Measurements from ENCODE around the gene TMEM38B.
"Not testable (repeated sequence)": the region's sequence is repeated elsewhere in the genome, so short reads cannot be mapped to it uniquely, and the experiment has no call there.

Gene TMEM38B

DNA sequence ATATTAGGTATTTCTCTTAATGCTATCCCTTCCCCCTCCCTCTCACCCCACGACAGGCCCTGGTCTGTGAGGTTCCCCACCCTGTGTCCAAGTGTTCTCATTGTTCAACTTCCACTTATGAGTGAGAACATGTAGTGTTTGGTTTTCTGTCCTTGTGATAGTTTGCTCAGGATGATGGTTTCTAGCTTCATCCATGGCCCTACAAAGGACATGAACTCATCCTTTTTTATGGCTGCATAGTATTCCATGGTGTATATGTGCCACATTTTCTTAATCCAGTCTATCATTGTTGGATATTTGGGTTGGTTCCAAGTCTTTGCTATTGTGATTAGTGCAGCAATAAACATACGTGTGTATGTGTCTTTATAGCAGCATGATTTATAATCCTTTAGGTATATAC lies 37.1 kb downstream of the TMEM38B start:
- H3K9me3 ChIP-seq (ENCODE audit: low read length), result peaks cover 13% of the 10 kb centered on the region
- H3K36me3 ChIP-seq (ENCODE audit: insufficient read depth, low read length); H3K4me3 ChIP-seq (ENCODE audit: low read depth in 1 of 2, low read length in 2 of 2); H3K27ac ChIP-seq (ENCODE audit: low read depth, low read length); H3K4me1 ChIP-seq (ENCODE audit: insufficient read depth, low read length); H3K27me3 ChIP-seq (ENCODE audit: control insufficient read depth in 1 of 2, insufficient read depth in 2 of 2, low read length in 2 of 2); H3K9ac ChIP-seq (ENCODE audit: low read length): not testable (repeated sequence)

DNA sequence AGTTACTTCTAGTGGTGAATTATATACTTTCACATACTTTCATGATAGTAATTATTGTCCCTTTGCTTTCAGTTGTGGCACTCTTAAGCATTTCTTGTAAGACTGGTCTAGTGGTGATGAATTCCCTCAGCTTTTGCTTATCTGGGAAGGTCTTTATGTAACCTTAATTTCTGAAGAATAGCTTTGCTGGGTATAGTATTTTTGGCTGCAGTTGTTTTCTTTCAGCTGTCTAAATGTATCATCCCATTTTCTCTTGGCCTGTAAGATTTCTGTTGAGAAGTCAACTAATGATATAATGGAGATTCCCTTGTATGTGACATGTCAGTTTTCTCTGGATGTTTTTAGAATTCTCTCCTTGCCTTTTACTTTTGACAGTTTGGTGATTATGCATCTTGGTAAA lies 41.0 kb downstream of the TMEM38B start:
- Histone ChIP-seq H3K9me3 (ENCODE audit: low read length) (peaks cover 20% of the 10 kb centered on the region), H3K4me1 (ENCODE audit: insufficient read depth, low read length) (no peaks in the 10 kb centered on the region), H3K4me3 (ENCODE audit: low read depth in 1 of 2, low read length in 2 of 2) (no peak overlapping the region), H3K36me3 (ENCODE audit: insufficient read depth, low read length) (no peaks in the 10 kb centered on the region), H3K27ac (ENCODE audit: low read depth, low read length) (no peak overlapping the region), H3K27me3 (ENCODE audit: control insufficient read depth in 1 of 2, insufficient read depth in 2 of 2, low read length in 2 of 2) (no peaks in the 10 kb centered on the region), H3K9ac (ENCODE audit: low read length) (no peak overlapping the region)

DNA sequence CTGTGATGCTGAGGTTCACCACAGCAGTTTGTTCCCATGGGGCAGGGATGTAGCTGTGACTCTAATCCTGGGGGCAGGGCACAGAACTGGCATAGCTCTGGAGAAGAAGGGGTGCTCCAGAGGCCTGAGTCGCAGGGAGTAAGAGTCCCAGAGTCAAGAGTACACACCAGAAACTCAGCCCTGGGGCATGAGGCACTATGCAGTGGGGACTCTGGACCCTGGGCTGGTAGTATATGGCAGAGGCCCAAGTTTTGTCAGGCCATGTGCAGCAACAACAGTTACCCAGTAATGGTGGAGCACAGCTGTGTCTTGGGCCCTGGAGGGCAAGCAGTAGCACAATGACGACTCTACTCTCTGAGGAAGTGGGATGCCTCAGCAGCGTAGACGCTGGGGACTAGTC lies 42.9 kb downstream of the TMEM38B start:
- no peaks in the 10 kb centered on the region for H3K4me1 ChIP-seq (ENCODE audit: insufficient read depth, low read length)
- no peaks in the 10 kb centered on the region for H3K36me3 ChIP-seq (ENCODE audit: insufficient read depth, low read length)
- H3K27ac ChIP-seq (ENCODE audit: low read depth, low read length), result no peak overlapping the region
- H3K4me3 ChIP-seq (ENCODE audit: low read depth in 1 of 2, low read length in 2 of 2), result peak overlapping the region in 1 of 2 donors; percentile 1
- H3K27me3 ChIP-seq (ENCODE audit: control insufficient read depth in 1 of 2, insufficient read depth in 2 of 2, low read length in 2 of 2), result no peaks in the 10 kb centered on the region
- no peak overlapping the region for H3K9ac ChIP-seq (ENCODE audit: low read length)
- H3K9me3 ChIP-seq (ENCODE audit: low read length), result peaks cover 20% of the 10 kb centered on the region

DNA sequence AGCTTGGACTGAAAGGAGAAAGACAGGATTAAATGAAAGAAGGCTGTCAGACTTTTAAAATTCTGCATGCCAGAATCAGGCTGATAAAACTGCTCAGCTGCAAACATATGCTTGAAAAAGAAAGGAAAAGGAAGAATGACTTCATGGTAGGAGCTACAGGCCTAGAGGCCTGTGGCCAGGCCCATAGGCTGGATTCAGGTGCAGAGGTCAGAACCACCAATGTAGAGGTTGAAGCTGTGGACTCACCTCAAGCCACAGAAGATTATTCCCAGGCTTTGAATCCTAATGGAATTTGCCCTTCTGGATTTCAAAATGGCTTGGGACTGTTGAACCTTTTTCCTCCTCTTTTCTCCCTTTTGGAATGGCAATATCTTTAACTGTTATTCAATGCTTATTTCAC lies 47.7 kb downstream of the TMEM38B start:
- H3K36me3 ChIP-seq (ENCODE audit: insufficient read depth, low read length), result no peaks in the 10 kb centered on the region
- peaks cover under 1% of the 10 kb centered on the region for H3K9me3 ChIP-seq (ENCODE audit: low read length)
- H3K27ac ChIP-seq (ENCODE audit: low read depth, low read length), result no peak overlapping the region
- H3K27me3 ChIP-seq (ENCODE audit: control insufficient read depth in 1 of 2, insufficient read depth in 2 of 2, low read length in 2 of 2), result no peaks in the 10 kb centered on the region
- no peaks in the 10 kb centered on the region for H3K4me1 ChIP-seq (ENCODE audit: insufficient read depth, low read length)
- no peak overlapping the region for H3K9ac ChIP-seq (ENCODE audit: low read length)
- H3K4me3 ChIP-seq (ENCODE audit: low read depth in 1 of 2, low read length in 2 of 2), result no peak overlapping the region

DNA sequence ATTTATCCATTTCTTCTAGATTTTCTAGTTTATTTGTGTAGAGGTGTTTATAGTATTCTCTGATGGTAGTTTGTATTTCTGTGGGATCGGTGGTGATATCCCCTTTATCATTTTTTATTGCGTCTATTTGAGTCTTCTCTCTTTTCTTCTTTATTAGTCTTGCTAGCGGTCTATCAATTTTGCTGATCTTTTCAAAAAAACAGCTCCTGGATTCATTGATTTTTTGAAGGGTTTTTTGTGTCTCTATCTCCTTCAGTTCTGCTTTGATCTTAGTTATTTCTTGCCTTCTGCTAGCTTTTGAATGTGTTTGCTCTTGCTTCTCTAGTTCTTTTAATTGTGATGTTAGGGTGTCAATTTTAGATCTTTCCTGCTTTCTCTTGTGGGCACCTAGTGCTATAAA lies 53.0 kb downstream of the TMEM38B start:
- not testable (repeated sequence) for H3K27me3 ChIP-seq (ENCODE audit: control insufficient read depth in 1 of 2, insufficient read depth in 2 of 2, low read length in 2 of 2); H3K9ac ChIP-seq (ENCODE audit: low read length); H3K4me3 ChIP-seq (ENCODE audit: low read depth in 1 of 2, low read length in 2 of 2); H3K9me3 ChIP-seq (ENCODE audit: low read length); H3K36me3 ChIP-seq (ENCODE audit: insufficient read depth, low read length); H3K4me1 ChIP-seq (ENCODE audit: insufficient read depth, low read length); H3K27ac ChIP-seq (ENCODE audit: low read depth, low read length)

DNA sequence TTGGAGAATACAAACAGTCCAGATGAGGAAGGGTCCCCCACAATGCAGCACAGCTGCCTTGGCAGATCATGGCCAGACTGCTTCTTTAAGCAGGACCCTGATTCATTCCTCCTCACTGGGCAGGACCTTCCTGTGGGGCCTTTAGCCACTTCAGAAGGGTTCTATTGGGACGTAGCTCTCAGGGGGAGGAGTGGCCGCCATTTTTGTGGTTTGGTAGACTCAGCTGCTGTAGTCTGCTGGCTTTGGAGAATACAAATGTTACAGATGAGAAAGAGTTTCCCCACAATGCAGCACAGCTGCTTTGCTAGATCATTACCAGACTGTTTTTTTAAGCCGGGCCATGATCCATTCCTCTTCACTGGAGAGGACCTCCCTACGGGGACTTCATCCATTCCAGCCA lies 57.4 kb downstream of the TMEM38B start:
- H3K27ac ChIP-seq (ENCODE audit: low read depth, low read length), result no peak overlapping the region
- peaks cover 4% of the 10 kb centered on the region for H3K9me3 ChIP-seq (ENCODE audit: low read length)
- no peak overlapping the region for H3K4me3 ChIP-seq (ENCODE audit: low read depth in 1 of 2, low read length in 2 of 2)
- H3K4me1 ChIP-seq (ENCODE audit: insufficient read depth, low read length), result no peaks in the 10 kb centered on the region
- H3K27me3 ChIP-seq (ENCODE audit: control insufficient read depth in 1 of 2, insufficient read depth in 2 of 2, low read length in 2 of 2), result no peaks in the 10 kb centered on the region
- no peak overlapping the region for H3K9ac ChIP-seq (ENCODE audit: low read length)
- H3K36me3 ChIP-seq (ENCODE audit: insufficient read depth, low read length), result no peaks in the 10 kb centered on the region

DNA sequence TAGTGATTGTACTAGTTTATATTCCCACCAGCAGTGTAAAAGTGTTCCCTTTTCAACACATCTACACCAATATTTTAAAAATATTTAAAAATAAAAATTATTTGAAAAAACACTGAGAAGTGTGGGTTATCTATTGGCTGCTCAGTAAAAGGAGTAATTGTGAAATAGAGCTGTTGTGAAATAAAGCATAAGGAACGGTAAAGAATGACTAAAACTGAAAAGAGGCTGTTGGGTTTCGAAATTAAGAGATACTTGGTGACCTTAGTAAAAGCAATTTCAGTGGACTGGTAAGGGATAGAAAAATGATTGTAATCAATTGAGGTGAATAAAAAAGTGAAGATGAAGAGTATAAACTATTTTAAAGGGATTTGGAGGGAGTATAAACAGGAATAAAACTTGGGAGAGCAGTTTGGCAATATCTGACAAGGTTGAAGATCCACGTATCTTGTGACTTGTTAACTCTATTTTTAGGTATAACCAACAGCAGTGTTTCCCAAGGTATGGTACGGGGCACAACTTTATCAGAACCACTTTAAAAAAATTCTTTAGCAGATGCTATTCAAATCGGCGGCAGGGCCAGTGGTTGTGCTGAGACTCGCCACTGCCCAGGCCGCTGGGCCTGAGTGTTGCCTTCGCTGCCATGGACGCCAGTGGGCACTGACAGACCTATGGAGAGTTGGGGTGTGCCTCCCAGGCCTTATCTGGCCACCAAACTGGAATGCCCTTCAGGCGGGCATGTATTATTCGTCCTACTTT lies 63.3 kb downstream of the TMEM38B start:
- Histone ChIP-seq H3K4me3 (ENCODE audit: low read depth in 1 of 2, low read length in 2 of 2) (no peak overlapping the region), H3K36me3 (ENCODE audit: insufficient read depth, low read length) (no peaks in the 10 kb centered on the region), H3K9ac (ENCODE audit: low read length) (no peak overlapping the region), H3K9me3 (ENCODE audit: low read length) (peaks cover 6% of the 10 kb centered on the region), H3K27ac (ENCODE audit: low read depth, low read length) (no peak overlapping the region), H3K4me1 (ENCODE audit: insufficient read depth, low read length) (no peaks in the 10 kb centered on the region), H3K27me3 (ENCODE audit: control insufficient read depth in 1 of 2, insufficient read depth in 2 of 2, low read length in 2 of 2) (no peaks in the 10 kb centered on the region)

DNA sequence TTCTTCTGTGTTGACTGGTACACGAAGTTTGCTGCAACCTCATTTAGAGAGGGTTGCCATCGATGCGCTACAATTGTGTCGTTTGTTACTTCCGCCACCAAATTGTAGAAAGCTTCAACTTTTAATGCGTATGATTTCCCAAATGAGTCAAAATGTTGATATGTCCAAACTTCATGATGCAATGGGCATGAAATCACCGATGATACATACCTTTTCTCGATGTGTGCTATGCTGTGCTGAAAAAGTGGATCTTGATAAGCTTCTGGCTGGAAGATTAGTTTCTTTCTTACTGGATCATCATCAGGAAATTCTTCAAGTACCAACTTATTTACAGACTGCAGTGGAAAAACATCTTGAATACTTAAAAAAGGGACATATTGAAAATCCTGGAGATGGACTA lies 65.7 kb downstream of the TMEM38B start:
- Histone ChIP-seq H3K9ac (ENCODE audit: low read length) (no peak overlapping the region), H3K9me3 (ENCODE audit: low read length) (peaks cover 6% of the 10 kb centered on the region), H3K27me3 (ENCODE audit: control insufficient read depth in 1 of 2, insufficient read depth in 2 of 2, low read length in 2 of 2) (no peaks in the 10 kb centered on the region), H3K27ac (ENCODE audit: low read depth, low read length) (no peak overlapping the region), H3K4me3 (ENCODE audit: low read depth in 1 of 2, low read length in 2 of 2) (no peak overlapping the region), H3K4me1 (ENCODE audit: insufficient read depth, low read length) (no peaks in the 10 kb centered on the region), H3K36me3 (ENCODE audit: insufficient read depth, low read length) (no peaks in the 10 kb centered on the region)

DNA sequence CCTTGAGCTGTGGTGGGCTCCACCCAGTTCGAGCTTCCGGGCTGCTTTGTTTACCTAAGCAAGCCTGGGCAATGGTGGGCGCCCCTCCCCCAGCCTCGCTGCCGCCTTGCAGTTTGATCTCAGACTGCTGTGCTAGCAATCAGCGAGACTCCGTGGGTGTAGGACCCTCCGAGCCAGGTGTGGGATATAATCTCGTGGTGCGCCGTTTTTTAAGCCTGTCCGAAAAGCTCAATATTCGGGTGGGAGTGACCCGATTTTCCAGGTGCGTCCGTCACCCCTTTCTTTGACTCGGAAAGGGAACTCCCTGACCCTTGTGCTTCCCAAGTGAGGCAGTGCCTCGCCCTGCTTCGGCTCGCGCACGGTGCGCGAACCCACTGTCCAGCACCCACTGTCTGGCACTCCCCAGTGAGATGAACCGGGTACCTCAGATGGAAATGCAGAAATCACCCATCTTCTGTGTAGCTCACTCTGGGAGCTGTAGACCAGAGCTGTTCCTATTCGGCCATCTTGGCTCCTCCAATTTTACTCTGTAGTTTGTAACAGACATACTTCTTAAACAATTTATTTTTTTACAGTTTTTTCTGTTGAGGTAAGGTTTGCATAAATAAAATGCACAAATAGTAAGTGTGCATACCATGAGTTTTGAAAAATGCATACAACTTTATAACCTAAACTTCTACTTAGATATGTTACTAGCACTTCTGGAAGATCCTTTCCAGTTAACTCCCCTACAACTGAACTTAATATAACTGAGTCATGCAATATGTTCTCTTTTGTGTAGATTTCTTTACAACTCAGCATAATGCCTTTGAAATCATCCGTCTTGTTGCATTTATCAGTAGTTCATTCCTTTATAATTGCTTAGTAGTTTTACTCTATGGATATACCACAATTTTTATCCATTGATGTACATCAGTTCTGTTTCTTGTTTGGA lies 88.5 kb downstream of the TMEM38B start:
- not testable (repeated sequence) for H3K4me1 ChIP-seq (ENCODE audit: insufficient read depth, low read length); H3K4me3 ChIP-seq (ENCODE audit: low read depth in 1 of 2, low read length in 2 of 2); H3K27me3 ChIP-seq (ENCODE audit: control insufficient read depth in 1 of 2, insufficient read depth in 2 of 2, low read length in 2 of 2); H3K36me3 ChIP-seq (ENCODE audit: insufficient read depth, low read length); H3K9me3 ChIP-seq (ENCODE audit: low read length); H3K9ac ChIP-seq (ENCODE audit: low read length); H3K27ac ChIP-seq (ENCODE audit: low read depth, low read length)

DNA sequence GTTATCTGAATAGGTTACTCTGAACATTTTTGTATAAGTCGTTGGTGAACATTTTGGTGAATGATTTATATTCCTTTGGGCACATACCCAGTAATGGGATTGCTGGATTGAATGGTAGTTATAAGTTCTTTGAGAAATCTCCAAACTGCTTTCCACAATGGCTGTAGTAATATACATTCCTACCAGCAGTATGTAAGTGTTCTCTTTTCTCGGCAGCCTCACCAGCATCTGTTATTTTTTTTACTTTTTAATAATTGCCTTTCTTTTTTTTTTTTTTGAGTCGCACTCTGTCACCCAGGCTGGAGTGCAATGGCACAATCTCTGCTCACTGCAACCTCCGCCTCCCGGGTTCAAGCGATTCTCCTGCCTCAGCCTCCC lies 89.1 kb downstream of the TMEM38B start:
- H3K4me1 ChIP-seq (ENCODE audit: insufficient read depth, low read length); H3K9me3 ChIP-seq (ENCODE audit: low read length); H3K27me3 ChIP-seq (ENCODE audit: control insufficient read depth in 1 of 2, insufficient read depth in 2 of 2, low read length in 2 of 2); H3K27ac ChIP-seq (ENCODE audit: low read depth, low read length); H3K4me3 ChIP-seq (ENCODE audit: low read depth in 1 of 2, low read length in 2 of 2); H3K36me3 ChIP-seq (ENCODE audit: insufficient read depth, low read length); H3K9ac ChIP-seq (ENCODE audit: low read length): not testable (repeated sequence)

DNA sequence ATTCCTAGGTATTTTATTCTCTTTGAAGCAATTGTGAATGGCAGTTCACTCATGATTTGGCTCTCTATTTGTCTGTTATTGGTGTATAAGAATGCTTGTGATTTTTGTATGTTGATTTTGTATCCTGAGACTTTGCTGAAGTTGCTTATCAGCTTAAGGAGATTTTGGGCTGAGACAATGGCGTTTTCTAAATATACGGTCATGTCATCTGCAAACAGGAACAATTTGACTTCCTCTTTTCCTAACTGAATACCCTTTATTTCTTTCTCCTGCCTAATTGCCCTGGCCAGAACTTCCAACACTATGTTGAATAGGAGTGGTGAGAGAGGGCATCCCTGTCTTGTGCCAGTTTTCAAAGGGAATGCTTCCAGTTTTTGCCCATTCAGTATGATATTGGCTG lies 92.5 kb downstream of the TMEM38B start:
- H3K27ac ChIP-seq (ENCODE audit: low read depth, low read length), result not testable (repeated sequence)

More for the DNA sequence above, 92.5 kb downstream of the TMEM38B start:
- not testable (repeated sequence) for H3K9me3 ChIP-seq (ENCODE audit: low read length); H3K27me3 ChIP-seq (ENCODE audit: control insufficient read depth in 1 of 2, insufficient read depth in 2 of 2, low read length in 2 of 2); H3K36me3 ChIP-seq (ENCODE audit: insufficient read depth, low read length); H3K4me3 ChIP-seq (ENCODE audit: low read depth in 1 of 2, low read length in 2 of 2); H3K4me1 ChIP-seq (ENCODE audit: insufficient read depth, low read length); H3K9ac ChIP-seq (ENCODE audit: low read length)
